Mesenteric fat pad (tissue), 1 donor: ENCODE results near the gene VPS11. TPM values are rescaled to one million over a fixed set of nuclear protein-coding genes. Genes with fewer than 3 reads are reported as not detected.

Experiments
- DNase-seq: peaks from one replicate; pipeline ENCODE4 v3.0.0-alpha.2; 2020; ENCODE audit warnings: low spot score
- total RNA-seq: library from RNA; stranded (reverse); fragmentation: NEBNext Ultra II Directional; extraction: Animal tissue kit (Norgen Biotek cat#: 25700); gene quantifications from one replicate; pipeline ENCODE4 v1.2.1, GENCODE V29; 2021
- donor health status: DM: yes; HTN: yes; CAD: no.

Gene VPS11
- total RNA-seq, 1 donor from 2014 or later, result 33.3 TPM

GRCh38 chr11:119101759-119102423 lies 34.3 kb downstream of the VPS11 start, which contains the start of gene DPAGT1:
DPAGT1 (minus strand) TSS chr11:119101853; CDS start chr11:119101655, 198 bp downstream.
- DNase-seq, result no peak

GRCh38 chr11:119103161-119103664 lies 35.6 kb downstream of the VPS11 start:
- peak; percentile 81 for DNase-seq

DNA sequence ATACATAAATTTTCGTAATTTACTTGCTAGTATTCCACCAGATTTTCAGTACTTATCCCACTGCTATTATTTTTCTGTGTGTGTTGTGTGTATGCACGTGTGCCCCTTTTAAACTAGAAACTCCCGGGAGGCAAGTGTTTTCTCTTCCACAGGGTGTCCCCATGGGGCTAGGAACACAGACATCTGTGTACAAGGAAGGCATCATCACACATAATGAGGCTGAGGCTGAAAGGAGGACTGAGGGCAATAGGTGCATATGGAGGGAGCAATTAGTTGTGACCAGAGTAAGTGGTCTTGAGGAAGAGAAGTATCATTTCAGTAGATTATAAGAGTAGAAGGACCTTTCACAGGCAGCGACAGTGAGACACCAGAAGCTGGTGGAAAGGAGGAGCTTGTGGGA lies 36.2 kb downstream of the VPS11 start:
- DNase-seq, result no peak

- DNase-seq, result peak; percentile 96
Observed at GRCh38 chr11:119106564-119107537, 39.2 kb downstream of the VPS11 start, which contains the start of gene C2CD2L. C2CD2L (plus strand) TSS chr11:119107344; CDS start chr11:119107742, 398 bp downstream.

- DNase-seq, result no peak
Observed at GRCh38 chr11:119107538-119108145, 40.0 kb downstream of the VPS11 start.

- peak; percentile 33 for DNase-seq
Observed at GRCh38 chr11:119108146-119108856, 40.7 kb downstream of the VPS11 start.

DNA sequence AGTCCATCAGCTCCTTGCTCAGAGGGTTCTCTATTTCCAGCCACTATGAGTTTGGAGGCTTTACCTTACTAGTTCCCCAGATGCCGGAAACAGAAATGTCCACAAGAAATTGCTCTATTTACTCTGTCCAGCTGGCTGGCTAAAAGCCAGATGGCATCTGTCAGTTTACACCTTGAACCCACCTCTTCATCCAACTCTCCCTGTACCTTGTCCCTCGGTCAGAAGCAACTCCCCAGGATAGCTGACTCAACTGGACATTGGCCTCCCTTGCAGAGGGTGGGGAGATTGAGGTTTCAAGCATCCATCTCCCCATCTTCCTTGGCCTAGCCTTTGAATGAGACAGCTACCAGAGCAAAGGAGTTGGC lies 41.2 kb downstream of the VPS11 start:
- DNase-seq, result no peak

- DNase-seq, result peak; percentile 78
Observed at GRCh38 chr11:119109843-119110242, 42.2 kb downstream of the VPS11 start.

- no peak for DNase-seq
Observed at GRCh38 chr11:119110439-119110838, 42.8 kb downstream of the VPS11 start.

GRCh38 chr11:119111361-119111925 lies 43.8 kb downstream of the VPS11 start:
- DNase-seq, result peak; percentile 80

DNA sequence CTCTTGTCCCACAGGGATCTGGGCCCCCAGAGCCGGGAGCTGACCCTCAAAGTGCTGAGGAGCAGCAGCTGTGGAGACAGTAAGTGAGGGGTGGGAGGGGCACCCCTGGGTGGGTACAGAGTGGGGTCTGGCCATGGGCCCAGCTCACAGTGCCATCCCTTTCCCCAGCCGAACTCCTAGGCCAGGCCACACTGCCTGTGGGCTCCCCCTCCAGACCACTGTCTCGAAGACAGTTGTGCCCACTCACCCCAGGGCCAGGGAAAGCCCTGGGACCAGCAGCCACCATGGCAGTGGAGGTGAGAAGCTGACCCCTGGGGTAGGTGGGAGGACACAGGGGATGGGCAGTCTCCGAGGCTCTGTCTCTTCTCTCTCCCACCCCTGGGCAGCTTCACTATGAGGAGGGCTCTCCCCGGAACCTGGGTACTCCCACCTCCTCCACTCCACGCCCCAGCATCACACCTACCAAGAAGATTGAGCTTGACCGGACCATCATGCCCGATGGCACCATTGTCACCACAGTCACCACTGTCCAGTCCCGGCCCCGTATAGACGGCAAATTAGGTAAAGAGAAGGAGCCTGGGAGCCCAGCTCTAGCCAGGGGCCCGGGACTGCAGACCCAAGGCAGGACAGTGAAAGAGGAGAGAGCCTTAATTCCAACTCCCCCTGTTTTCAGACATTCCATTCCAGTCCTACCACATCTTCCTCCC lies 44.8 kb downstream of the VPS11 start:
- peak; percentile 67 for DNase-seq

DNA sequence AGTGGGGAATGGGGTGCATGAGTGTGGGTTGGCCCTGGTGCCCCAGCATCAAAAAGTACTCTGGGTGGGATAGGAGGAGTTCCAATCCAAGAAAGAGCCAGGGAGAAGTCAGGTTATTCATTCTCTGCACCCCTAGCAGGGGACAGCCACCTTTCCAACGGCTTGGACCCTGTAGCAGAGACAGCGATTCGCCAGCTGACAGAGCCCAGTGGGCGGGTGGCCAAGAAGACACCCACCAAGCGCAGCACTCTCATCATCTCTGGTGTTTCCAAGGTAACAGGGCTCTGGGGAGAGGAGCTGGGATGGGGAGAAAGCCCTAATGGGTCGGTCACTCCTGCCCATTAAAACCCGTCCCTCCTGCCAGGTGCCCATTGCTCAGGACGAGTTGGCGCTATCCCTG lies 46.1 kb downstream of the VPS11 start:
- DNase-seq, result no peak

- DNase-seq, result no peak
Observed at GRCh38 chr11:119114351-119114750, 46.7 kb downstream of the VPS11 start.

- peak; percentile 87 for DNase-seq
Observed at GRCh38 chr11:119115484-119116234, 48.0 kb downstream of the VPS11 start.

DNA sequence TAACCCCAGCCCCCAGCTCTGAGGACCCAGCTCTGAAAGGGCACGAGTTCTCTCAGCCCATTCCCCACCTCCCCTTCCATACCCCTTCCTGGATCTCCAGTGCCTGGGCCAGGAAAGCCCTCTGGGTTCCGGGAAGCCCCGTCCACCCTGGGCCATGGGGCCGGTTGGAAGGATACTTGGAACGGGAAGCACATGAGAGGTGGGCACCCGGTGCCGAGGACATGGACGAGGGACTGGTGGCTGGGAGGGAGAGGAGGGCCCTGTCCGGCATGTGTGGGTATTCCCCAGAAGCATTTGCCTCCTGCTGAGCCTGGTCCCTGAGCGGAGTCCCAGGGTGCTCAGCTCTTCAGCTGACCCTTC lies 48.6 kb downstream of the VPS11 start:
- peak; percentile 89 for DNase-seq

GRCh38 chr11:119116601-119117000 lies 49.0 kb downstream of the VPS11 start:
- DNase-seq, result peak; percentile 26

DNA sequence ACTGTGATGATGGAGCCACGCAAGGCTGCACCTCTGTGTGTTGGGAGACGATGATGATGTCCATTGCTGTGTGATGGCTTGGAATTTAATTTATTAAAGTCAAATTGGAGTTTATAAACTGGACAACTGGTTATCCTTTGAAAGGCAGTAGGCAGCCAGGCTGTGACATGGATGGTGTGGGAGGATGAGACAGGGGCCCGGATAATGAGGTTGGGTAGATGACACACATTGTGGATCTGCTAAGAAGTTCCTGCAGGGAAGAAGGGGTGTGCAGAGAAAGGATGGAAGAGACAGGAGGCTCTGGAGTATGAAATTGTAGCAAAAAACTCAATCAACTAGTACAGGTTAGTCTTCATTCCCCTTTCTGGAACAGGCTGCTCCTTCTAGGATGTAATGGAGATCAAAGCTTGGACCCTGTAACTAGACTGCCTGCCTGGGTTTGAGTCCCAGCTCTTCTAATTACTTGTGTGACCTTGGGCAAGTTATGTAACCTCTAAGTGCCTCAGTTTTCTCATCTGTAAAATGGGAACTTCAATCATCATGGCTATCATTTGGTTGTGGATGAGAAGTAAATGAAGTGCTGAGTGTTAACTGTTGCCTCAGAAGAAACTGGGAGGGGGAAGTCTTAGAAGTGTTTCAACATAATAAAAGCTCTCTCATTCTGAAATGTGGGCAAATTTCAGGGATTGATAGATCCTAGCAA lies 49.5 kb downstream of the VPS11 start:
- DNase-seq, result no peak

DNA sequence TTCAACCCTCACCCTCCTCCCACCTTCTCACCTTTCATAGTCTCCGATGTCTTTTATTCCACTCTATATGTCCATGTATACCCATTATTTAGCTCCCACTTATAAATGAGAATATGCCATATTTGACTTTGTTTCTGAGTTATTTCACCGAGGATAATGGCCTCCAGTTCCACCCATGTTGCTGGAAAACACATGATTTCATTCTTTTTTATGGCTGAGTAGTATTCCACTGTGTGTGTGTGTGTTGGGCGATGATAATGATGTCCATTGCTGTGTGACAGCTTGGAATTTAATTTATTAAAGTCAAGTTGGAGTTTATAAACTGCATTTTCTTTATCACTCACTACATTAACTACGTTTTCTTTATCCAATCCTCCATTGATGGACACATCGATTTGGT lies 50.6 kb downstream of the VPS11 start:
- DNase-seq, result no peak

DNA sequence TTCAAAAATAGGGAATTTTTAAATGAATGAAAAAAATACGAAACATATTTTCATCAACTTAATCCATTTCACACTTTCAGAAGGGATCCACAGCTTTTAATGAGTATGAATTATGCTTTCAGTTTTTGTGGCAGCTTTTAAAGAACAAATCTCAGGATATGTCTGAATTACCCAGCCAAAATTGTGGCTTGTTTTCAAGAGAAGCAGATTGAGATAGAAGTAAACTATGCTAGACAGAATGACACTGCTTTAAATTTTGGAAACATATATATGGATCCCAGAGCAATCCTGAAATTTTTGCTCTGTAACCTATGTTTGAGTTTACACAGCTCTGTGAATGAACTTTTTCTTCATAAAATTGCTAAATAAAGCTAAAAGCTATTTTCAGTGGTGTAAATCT lies 51.3 kb downstream of the VPS11 start:
- DNase-seq, result no peak
